Mucosa of descending colon (tissue), 3 donors: ENCODE data around the gene RAP1GDS1. TPM values are rescaled to one million over a fixed set of nuclear protein-coding genes. Genes with fewer than 3 reads are reported as not detected.

Experiments
- ATAC-seq: fragments of 200-7000 bp; cut with Tn5 transposase; one replicate; pipeline ENCODE4 v1.9.1; 2020; ENCODE audit warnings: mild to moderate bottlenecking, moderate library complexity
- DNase-seq, 3 donors: peaks; one replicate each; pipeline ENCODE4 v3.0.0-alpha.2; 2020
- H3K36me3 ChIP-seq: fragments of 200-600 bp; one replicate; pipeline ENCODE4 v1.8.0; 2021; ENCODE audit warnings: low read depth, mild to moderate bottlenecking
- H3K4me1 ChIP-seq: fragments of 200-600 bp; one replicate; pipeline ENCODE4 v1.8.0; 2021; ENCODE audit warnings: low read depth, mild to moderate bottlenecking
- H3K4me3 ChIP-seq: fragments of 200-600 bp; one replicate; pipeline ENCODE4 v1.8.0; 2021; ENCODE audit warnings: mild to moderate bottlenecking
- H3K9me3 ChIP-seq: fragments of 200-600 bp; one replicate; pipeline ENCODE4 v1.8.0; 2021; ENCODE audit warnings: mild to moderate bottlenecking
- CTCF ChIP-seq: fragments of 200-600 bp; IDR thresholded peaks from one replicate; pipeline ENCODE4 v1.8.0; 2022; ENCODE audit warnings: antibody characterized with exemption, mild to moderate bottlenecking
- intact Hi-C, 2 donors: fragments of 100-400 bp; cut with DNase I in 1 of 2; cut with micrococcal nuclease in 1 of 2; formaldehyde crosslinking; loops; one replicate each; pipeline versions ENCODE4 v1.11.0 to v1.11.1; 2022; cut with DNase I, micrococcal nuclease
- total RNA-seq, 3 donors: library from RNA; stranded (reverse); fragmentation: NEBNext Ultra II Directional in 2 of 3; extraction: Animal tissue kit (Norgen Biotek cat#: 25700) in 2 of 3; gene quantifications; one replicate each; pipeline versions ENCODE4 v1.2.1 to v1.2.4, GENCODE V29; 2021 to 2023
- donor health status: DM: no; HTN: no; CAD: no; lungs with moderate emphysema.
- donor health status: DM: no; HTN: no; CAD: no.
- donor health status: DM: no; HTN: yes; CAD: no.

Gene RAP1GDS1
- total RNA-seq, 3 donors from 2014 or later: 28.4 to 37.5 (median 33.3) TPM

GRCh38 chr4:98237204-98237603 is 24.0 kb upstream of the RAP1GDS1 start:
- Histone ChIP-seq H3K4me3 (no peak overlapping the region), H3K4me1 (no peaks in the 10 kb centered on the region), H3K36me3 (no peaks in the 10 kb centered on the region), H3K9me3 (no peaks in the 10 kb centered on the region)
- intact Hi-C loops: no loop called here
- TF ChIP-seq CTCF: no peak
- ATAC-seq: no peak
- DNase-seq: no peak

- no peak for TF ChIP-seq CTCF
Measured at GRCh38 chr4:98242063-98242462, 19.1 kb upstream of the RAP1GDS1 start.

GRCh38 chr4:98242538-98242937 is 18.6 kb upstream of the RAP1GDS1 start:
- no peaks in the 10 kb centered on the region for H3K36me3 ChIP-seq
- H3K4me1 ChIP-seq: no peaks in the 10 kb centered on the region
- DNase-seq (no peak), ATAC-seq (no peak)
- no peak for TF ChIP-seq CTCF
- H3K4me3 ChIP-seq: no peak overlapping the region
- intact Hi-C loops: no loop called here
- no peaks in the 10 kb centered on the region for H3K9me3 ChIP-seq

More at GRCh38 chr4:98242063-98242462, 19.1 kb upstream of the RAP1GDS1 start:
- no peaks in the 10 kb centered on the region for H3K36me3 ChIP-seq
- ATAC-seq (no peak), DNase-seq (no peak)
- H3K4me3 ChIP-seq: no peak overlapping the region
- intact Hi-C loops: no loop called here
- H3K9me3 ChIP-seq: no peaks in the 10 kb centered on the region
- H3K4me1 ChIP-seq: no peaks in the 10 kb centered on the region

GRCh38 chr4:98245226-98245625 is 16.0 kb upstream of the RAP1GDS1 start:
- intact Hi-C loops: no loop called here
- DNase-seq: no peak
- H3K4me3 ChIP-seq: no peak overlapping the region
- no peaks in the 10 kb centered on the region for H3K9me3 ChIP-seq
- ATAC-seq: no peak
- H3K36me3 ChIP-seq: no peaks in the 10 kb centered on the region
- H3K4me1 ChIP-seq: no peaks in the 10 kb centered on the region
- no peak for TF ChIP-seq CTCF

- TF ChIP-seq CTCF: no peak
- intact Hi-C loops: no loop called here
Measured at GRCh38 chr4:98248934-98249333, 12.2 kb upstream of the RAP1GDS1 start.

GRCh38 chr4:98249831-98250230 is 11.4 kb upstream of the RAP1GDS1 start:
- ATAC-seq (no peak), DNase-seq (no peak)
- intact Hi-C loops: no loop called here
- no peak overlapping the region for H3K4me3 ChIP-seq
- no peak for TF ChIP-seq CTCF
- H3K4me1 ChIP-seq: no peaks in the 10 kb centered on the region
- no peaks in the 10 kb centered on the region for H3K9me3 ChIP-seq
- no peaks in the 10 kb centered on the region for H3K36me3 ChIP-seq

More at GRCh38 chr4:98248934-98249333, 12.2 kb upstream of the RAP1GDS1 start:
- no peak for ATAC-seq
- Histone ChIP-seq H3K36me3 (no peaks in the 10 kb centered on the region), H3K9me3 (no peaks in the 10 kb centered on the region), H3K4me1 (no peaks in the 10 kb centered on the region), H3K4me3 (no peak overlapping the region)
- DNase-seq: no peak
